LNCaP clone FGC (cell line): ENCODE data around the gene MSMP.
A peak's percentile ranks its signal among the peaks of the same experiment; 100 is the strongest.

ENCODE experiments used
- DNase-seq: peaks from one replicate; pipeline ENCODE4 v3.0.0-alpha.2; 2011; ENCODE audit warnings: low read depth
- H3K4me3 ChIP-seq: 2 replicates; pipeline ENCODE4 v1.5.1; 2011; ENCODE audit warnings: mild to moderate bottlenecking, low read depth, low read length, control low read depth
- CTCF ChIP-seq: IDR thresholded peaks from 2 replicates; pipeline ENCODE4 v1.5.1; 2012; ENCODE audit warnings: mild to moderate bottlenecking; ENCODE audit not compliant: control insufficient read depth, insufficient read depth; ENCODE audit errors: extremely low read depth

MSMP gene

GRCh38 chr9:35731415-35732184 lies 22.5 kb downstream of the MSMP start:
- peak overlapping the region; percentile 71 for H3K4me3 ChIP-seq
- DNase-seq: no peak
- no peak for TF ChIP-seq CTCF

GRCh38 chr9:35730486-35730854 lies 23.6 kb downstream of the MSMP start:
- no peak for DNase-seq
- no peak for TF ChIP-seq CTCF
- H3K4me3 ChIP-seq: no peak overlapping the region; the same call in 1 of the 2 replicates

- DNase-seq: no peak
- no peak overlapping the region for H3K4me3 ChIP-seq
- peak; percentile 44 for TF ChIP-seq CTCF
Observed at GRCh38 chr9:35729700-35730485, 24.2 kb downstream of the MSMP start.

- no peak for TF ChIP-seq CTCF
- DNase-seq: no peak
- H3K4me3 ChIP-seq: no peak overlapping the region
Observed at GRCh38 chr9:35729101-35729500, 25.0 kb downstream of the MSMP start.

- no peak for DNase-seq
- TF ChIP-seq CTCF: no peak
- no peak overlapping the region for H3K4me3 ChIP-seq
Observed at GRCh38 chr9:35728041-35728971, 25.8 kb downstream of the MSMP start.

- no peak for TF ChIP-seq CTCF
- DNase-seq: no peak
- no peak overlapping the region for H3K4me3 ChIP-seq
Observed at GRCh38 chr9:35727676-35728040, 26.4 kb downstream of the MSMP start.
